Kasumi-1 (cell line): ENCODE measurements around the gene SARDH.
A peak's percentile ranks its signal among the peaks of the same experiment; 100 is the strongest.

Experiments used
- DNase-seq, 2 experiments: peaks; one replicate each; lab custom pipeline; 2025; lab: John Stamatoyannopoulos, UW

The SARDH gene

DNA sequence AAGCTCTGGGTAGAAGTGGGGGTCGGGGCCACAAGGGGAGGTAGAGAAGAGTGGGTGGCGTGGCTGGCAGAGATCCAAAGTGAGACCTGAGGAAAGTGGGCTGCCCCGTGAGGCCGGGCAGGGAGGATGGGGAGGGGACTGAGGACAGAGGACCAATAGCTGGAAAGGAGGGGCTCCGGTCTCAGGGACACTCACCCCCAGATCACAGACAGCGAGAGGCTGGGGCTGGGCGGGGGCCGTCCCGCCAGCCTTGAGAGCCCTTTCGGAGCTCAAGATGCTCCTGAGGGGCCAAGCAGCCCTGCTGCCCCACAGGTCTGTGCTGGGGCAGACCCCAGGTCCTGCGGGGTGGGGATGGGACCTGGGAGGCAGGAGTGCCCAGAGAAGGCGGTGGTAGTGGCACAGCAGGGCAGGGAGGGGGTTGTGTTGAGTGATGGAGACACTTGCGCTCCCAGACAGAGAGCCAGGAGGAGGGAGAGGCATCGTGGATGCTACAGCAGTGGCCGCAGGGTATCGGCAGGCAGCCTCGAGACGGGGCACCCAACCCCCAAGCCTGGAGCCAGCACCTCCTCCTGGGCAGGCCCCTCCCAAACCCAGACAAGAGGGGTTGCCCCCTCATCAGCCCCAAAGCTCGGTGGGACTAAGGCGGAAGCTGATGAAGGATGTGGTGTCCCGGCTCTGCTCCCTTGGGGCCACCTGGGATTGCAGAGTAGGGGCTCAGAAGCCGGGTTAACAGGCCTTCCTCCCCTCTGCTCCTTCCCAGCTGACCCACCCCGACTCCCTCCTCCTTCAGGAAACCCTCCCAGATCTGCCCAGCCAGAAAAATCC is 3.4 kb downstream of the SARDH start:
- no peak for DNase-seq

DNA sequence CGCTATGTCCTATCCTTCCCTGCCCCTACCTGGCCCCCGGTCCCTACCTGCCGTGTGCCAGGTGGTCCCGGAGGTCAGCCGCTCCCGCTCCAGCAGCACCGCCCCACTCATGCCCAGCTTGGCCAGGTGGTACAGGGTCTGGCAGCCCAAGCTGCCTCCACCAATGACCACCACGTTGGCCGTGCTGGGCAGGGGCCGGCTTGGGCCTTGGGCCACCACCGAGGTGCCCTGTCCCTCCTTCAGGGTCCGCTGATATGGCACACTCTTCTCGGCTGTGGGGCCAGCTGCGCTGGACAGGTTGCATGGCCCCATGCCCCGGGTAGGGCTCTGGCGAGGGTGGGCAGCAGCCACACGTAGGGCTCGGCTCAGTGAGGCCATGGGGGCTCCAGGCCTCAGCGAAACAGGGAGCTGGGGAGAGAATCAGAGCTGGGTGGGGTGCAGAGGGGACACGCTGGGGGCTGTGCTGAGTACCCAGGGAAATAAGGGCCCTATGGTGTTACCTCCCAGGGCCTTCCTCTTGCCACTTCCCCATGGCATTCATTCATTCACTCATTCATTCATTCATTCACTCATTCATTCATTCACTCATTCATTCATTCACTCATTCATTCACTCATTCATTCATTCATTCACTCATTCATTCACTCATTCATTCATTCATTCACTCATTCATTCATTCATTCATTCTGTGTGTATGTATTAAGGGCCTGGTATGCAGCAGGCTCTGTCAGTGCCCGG is 4.2 kb downstream of the SARDH start:
- DNase-seq = no peak

DNA sequence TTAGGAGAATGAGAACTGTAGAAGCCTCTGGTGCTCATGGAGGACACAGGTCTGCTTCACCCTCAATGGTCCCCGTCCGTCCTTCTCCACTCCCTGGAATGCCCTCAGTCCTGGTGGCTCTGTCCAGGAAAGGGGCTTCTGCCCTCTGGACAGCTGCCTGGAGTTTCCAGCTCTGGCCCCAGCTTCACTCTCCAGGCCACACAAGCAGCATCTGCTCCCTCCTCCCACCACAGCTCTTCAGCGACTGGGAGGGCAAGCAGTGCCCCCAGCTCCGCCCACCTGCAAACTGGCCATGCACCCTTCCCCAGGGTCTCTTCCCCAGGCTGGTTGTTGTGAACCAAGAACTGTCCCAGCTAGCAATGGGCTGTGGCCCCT is 4.7 kb downstream of the SARDH start:
- no peak for DNase-seq

DNA sequence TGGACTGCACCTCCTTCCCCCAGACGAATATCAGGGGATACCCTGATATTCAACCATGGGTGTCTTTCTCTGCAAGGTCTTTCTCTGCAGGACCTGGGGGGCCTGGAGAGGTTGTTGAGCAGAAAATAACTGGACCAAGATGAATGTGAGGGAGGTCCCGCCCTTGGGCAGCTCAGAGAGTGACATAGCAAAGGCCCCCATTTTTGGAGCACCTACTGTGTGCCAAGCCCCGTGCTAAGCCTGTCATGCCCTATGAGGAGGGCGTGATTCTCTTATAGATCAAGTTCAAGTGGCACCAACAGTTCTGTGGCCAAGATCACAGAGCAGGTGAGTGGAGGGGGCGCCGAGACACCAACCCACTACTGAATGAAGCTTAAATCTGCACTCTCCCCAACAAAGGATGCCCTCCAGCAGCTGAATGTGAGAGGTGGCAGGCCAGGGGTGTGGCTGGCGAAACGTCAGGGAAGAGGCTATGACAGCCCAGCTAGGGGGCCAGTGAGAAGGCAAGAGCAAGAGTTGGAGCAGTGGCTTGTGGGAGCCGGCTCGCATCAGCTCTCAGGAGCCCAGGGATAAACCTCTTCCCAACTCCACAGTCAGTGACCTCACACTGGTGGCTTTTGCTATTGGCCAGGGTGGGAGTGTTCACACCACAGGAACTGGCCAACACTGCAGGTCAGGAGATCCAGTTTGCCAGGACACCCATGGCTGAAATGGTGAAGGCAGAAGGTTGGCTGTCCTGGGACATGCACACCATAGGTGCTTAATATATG is 5.3 kb downstream of the SARDH start:
- no peak for DNase-seq

DNA sequence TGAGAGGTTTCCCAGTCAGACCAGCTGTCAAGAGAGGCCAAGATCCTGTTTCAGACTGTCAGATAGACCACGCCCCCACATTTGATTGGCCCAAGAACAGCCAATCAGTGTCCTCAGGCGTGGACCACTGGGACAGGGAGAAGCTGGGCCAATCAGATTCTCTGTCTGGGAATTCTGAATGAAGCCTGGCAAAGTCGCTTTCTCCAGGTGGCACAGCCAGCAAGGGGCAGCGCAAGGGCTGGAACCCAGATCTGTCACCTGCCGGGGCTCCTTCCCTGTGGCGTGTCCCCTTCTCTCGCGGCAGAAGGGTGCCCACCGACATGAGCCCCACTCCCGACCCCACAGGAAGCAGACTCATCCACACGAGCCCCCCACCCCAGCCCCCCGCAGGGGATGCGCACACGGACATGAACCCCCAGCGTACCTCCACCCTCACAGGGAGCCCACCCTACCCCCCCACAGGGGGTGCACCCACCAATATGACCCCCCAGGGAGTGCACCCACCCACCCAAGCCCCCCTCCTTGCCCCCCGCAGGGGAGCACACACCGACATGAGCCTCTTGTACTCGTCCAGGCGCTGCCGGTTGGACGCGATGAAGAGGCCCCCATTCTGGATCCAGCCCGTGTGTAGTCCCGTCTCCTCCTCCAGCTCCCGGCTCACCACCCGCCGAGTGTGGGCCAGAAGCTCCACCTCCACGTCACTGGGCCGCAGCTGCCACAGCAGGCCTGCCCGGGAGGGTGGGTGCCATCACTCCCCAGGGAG is 6.1 kb downstream of the SARDH start:
- DNase-seq = no peak

DNA sequence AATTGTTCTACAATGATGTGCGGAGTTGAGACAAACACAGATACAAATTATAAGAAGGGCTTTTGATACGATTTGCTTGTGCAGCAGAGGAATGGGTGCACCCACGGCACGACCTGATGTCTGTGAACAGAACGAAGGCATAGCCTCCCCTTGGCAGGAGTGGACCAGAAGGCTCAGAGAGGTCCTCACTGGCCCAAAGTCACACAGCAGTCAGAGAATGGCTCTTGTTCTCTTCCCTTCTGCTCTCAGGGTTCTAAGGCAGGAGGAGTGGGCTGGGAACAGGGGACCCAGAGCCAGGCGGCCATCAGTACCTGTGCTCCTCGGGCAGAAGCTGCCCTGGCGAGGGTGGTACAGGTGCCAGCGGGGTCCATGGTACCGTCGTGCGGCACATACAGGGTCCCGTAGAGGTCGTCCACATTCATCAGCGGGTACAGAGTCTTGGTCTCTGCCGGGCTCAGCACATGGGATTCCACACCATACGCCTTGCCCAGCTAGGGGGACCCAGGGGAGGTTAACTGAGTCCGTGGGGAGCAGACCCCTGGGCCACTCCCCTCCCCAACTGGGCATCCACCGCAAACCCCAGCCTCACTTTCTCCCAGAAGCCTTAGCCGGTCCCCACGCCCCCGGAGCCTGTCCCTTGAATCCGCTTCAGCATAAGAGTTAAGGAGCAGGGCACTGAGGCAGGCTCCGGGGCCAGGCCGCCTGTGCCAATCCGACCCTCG is 7.0 kb downstream of the SARDH start:
- no peak for DNase-seq

DNA sequence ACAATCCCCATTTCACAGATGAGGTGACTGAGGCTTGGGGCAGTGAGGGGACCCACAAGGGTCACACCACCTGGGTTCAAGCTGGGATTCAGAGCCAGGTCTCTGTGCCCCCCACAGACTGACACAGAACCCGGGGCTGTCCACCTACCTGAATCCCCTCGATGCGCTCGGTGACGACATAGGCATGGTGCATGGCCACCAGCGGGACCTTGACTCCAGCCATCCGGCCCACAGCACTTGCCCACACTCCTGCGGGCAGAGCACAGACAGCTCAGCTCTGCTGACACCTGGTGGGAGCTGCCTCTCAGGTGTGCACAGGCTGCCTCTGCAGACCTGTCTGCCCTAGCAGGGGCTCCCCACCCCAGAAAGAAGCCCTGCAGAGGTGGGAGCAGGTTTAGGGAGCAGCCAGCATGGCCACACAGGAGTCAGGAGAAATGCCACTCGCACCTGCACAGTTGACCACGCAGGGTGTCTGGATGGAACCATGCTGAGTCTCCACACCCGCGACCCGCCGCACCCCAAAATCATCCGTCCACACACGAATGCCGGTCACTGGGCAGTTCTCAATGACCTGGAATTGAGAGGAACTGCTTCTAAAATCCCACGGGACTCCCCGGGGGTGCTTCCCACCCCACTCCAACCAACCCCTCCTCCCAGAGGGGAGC is 8.4 kb downstream of the SARDH start:
- DNase-seq = no peak

DNA sequence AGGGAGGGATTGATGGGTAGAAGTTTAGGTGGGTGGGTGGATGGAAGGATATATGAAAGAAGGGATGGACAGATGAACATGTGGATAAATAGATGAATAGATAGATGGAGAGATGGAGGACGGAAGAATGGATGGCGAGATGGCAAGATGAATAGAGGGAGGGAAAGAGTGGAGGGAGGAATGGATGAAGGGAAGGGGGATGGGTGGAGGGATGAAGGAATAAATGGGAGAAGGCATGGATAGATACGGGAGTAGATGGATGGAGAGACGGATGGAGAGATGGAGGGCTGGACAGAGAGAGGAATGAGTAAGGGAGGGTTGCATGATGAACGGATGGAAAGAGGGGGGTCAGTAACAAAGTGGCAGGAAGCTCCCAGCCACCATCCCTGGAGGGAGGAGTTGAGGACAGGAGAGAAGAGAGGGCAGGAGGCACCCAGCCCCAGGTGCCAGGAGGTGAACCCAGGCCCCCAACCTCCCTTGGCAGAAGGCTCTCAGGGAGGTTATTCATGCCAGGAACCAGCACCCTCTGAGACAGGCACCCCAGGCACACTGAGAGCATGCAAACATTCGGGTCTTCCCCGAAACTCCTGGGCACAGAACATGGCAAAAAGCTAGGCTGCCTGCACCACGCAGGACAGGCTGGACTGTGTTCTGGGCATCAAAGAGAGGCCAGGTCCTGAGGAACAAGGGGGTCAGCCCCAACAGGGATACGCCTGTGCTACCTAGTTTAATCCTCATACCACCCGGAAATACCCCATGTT is 9.1 kb downstream of the SARDH start:
- no peak for DNase-seq

DNA sequence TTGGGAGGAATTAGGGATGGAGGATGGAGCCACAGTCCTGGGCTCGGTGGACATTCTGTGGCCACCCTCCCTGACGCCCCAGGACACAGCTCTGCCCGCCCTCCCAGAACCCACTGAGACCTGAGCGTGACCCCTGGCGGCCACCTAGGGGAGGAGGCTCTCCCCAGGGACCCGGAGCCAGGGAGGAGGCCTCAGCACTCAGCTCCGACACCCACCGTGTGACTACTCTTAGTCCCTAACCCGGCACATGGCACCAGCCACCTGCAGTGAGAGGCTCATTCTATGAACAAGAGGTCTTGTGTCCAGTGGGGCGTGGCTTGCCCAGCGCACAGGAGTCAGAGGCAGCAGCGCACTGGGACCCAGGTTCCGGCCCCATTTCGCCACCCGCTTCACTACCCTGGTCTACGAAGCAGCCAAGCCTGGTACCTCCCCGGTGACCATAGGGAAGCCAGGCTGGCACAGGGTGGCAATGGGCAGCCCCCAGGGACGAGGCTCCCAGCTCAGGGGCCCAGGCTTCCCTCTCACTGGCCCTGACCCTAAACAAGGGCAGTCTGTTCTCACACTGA is 10.2 kb downstream of the SARDH start:
- DNase-seq = no peak

DNA sequence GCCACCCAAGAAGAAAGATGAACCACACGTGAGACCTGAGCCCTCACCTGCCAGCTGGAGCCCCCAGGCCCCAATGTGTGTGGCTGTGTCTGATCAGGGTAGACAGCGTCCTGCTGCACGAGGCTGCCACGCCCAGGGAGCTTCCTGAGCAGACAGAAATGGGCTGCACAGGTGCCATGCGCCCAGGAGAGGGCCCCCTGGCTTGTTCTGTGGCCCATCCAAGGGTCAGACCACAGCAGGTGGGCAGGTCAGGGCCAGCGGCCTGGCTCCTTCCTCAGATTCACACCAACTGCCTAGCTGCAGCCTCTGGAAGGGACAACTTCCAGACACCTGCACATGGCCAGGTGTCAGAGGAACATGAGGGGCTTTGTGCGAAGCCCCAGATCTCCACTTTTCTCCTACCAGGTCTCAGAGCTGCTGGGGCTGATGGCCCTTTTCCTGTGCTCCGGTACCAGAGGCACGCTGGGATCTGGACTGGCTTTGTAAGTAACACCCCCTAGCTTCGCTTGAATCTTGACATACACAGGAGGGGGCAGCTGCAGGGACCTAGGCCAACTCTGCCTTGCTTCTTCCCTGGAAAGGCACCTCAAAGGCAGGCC is 10.8 kb downstream of the SARDH start:
- no peak for DNase-seq

DNA sequence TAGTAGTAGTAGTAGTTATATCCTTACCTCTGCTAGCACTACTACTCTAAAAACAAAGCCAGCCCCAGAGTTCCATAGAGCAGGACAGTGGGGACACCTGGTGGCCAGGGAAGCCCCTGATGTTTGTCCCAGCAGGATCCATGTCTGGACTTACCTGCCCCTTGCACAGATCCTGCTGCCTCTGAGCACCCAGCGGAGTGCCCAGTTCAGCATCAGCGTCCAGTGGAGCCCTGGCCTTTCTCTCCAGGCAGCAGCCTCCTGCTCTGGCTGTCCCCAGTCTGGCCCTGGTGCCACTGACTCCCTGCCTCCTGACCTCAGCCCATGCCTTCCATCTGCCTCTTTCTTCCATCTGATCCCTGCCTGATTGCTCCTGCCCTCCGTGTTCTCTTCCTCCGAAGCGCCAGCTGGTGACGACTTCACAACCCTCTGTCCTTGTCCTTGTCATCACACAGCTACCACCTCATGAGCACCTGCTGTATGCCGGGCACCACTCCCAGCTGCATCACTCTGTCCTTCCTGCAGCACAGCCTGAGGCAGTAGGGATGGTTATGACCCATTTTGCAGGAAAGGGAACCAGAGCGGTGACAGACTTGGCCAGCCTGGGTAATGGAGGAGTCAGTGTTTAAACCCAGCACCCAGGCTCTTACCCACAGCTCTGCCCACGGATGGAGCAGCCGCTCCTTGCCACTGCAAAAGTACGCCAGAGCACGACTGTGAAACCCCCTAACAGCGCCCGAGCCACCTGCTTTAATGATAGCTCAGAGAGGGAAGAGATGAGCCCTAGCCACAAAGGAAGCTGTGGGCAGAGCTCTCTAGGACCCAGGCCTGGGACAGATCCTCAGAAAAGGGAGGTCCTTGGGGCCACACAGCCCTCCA is 11.5 kb downstream of the SARDH start:
- peak; percentile 25 to 35 for DNase-seq

DNA sequence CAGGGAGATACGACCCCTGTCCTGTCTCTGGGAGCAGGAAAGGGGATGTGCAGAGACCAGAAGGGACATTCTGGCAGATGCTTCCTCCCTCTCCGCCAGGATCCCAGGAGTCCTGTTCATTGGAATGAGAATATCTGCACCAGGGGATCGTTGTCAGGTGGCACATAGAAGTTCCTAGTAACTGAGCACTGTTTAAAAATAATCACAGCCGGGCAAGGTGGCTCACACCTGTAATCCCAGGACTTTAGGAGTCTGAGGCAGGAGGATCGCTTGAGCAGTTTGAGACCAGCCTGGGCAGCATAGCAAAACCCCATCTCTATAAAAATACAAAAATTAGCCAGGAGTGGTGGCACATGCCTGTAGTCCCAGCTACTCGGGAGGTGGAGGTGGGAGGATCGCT is 12.3 kb downstream of the SARDH start:
- DNase-seq = no peak

DNA sequence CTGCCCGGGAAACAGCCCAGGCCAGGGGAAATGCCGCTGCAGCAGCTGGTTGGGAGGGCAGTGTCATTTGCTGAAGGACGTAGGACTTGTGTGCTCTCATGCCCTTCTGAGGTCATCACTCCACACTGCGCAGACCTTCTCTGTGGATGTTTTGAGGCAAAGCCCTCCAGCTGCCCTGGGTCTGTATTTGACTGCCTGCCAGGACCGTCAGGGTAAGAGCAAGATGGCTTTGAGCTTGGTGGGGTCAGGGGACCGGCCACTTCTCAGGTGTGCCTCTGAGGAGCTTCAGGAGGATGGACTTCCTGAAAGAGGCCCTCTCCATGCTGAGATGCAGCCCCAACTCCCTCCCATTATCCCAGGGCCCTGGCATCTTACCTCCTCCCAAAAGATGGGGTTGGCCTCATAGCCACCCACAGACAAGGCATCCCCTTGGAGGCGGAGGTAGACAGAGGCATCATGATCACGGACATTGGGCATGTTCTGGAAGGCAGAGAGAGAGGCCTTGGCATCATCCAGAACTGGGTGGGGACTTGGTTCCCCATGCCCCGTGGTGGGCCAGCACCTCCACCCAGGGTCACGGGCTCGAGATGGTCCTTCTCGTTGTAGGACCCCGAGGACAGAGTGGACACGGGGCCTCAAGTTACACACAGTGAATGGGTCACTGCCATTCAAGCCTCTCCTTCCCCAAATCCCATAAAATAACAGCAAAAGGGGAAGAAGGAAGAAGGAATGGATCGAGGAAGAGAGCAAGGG is 19.4 kb downstream of the SARDH start:
- no peak for DNase-seq

DNA sequence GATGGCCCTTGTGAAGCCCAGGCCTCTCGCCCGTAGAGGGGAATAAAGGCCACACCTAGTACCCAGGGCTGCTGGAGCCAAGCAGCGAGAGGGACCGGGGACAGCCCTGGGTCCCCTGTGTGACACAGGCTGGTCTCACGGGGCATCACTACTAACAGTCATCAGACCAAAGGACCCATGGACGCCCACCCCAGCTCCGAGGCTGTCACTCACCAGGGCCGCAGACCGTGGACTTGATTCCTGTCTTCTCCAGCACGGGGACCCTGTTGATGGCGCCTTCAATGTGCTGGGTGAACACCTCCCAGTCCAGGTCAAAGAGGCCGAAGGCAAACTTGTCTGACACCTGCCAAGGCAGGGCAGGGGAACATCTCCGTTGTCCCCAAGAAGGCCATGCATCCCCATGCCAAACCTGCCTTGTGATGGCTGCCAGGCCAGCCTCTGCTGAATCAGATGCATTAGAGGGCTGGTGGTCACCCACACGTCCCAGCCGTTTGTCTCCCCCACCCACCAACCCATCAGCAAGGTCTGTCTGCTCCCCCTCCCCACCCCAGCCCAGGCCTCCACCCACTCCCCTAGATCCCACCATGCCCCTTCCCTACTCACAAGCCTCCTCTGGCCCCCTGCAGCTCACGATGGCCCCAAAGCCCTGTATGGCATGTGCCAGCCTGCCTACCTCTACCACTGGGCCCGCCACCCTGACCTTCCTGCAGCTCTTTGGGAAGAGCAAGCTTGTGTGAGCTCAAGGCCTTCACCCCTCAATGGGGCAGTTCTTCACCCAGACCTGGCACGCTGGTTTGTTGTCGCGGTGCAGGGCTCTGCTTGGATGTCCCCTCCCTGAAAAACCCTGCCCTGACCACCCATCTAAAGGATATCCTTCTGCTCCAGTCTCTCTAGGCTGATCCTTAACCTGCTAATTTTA is 20.8 kb downstream of the SARDH start:
- DNase-seq = no peak

DNA sequence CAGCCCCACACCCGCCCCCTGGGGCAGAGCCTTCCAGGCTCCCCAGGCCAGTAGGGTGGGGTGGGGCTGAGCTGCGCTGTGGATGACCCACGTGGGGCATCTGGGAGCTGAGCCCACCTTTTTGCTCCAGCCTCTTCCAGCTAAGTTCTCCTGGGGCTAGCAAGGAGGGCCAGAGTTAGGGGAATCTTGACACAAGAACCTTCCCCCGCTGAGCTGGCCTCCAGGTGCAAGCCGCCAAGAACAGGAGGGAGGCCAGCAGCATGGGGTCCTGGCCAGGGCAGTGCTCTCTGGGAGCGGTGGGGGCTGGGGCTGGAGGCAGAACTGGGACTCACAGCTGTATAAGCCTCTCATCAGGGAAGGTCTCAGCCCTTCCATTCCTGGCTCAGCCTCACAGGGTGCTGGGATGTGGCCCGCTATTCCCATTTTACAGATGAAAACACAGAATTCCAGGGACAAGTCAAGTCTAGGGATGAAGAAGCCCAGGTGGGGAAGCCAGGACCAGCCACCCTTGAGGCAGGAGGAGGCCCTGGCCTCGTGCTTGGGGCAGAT is 21.5 kb downstream of the SARDH start:
- no peak for DNase-seq
